HEK293 (cell line): Measurements from ENCODE around the gene FMNL1.
A peak's percentile ranks its signal among the peaks of the same experiment; 100 is the strongest.

Source experiments
- KLF10 ChIP-seq: fragments of 450-650 bp; IDR thresholded peaks from 2 replicates; pipeline ENCODE4 v1.5.1; 2018; ENCODE audit warnings: missing biosample characterization, mild to moderate bottlenecking, missing genetic modification characterization
- PRDM10 ChIP-seq: fragments of 450-650 bp; formaldehyde crosslinking; IDR thresholded peaks from 2 replicates; pipeline ENCODE4 v1.5.1; 2016; ENCODE audit warnings: missing biosample characterization, missing genetic modification characterization
- ZNF274 ChIP-seq, 2 experiments: fragments of 200-500 bp in 1 of 2; fragments of 450-650 bp in 1 of 2; sonication (Bioruptor generic) in 1 of 2; formaldehyde crosslinking in 1 of 2; IDR thresholded peaks; 2 replicates each; pipeline versions ENCODE4 v1.5.1 to v1.6.1; 2014 to 2016; ENCODE audit warnings: borderline replicate concordance in 1 of 2, inconsistent platforms in 1 of 2, low read length in 1 of 2, missing biosample characterization in 1 of 2, missing genetic modification characterization in 1 of 2
- TF ChIP-seq, protein P1 (sequence below): fragments of 450-650 bp; formaldehyde crosslinking; IDR thresholded peaks from 2 replicates; pipeline ENCODE4 v1.5.1; 2016; ENCODE audit warnings: missing biosample characterization, missing genetic modification characterization
- TF ChIP-seq, protein P2 (sequence below): IDR thresholded peaks from 2 replicates; pipeline ENCODE4 v1.6.1; 2011; ENCODE audit warnings: mild to moderate bottlenecking, low read depth, low read length, borderline replicate concordance

DNA sequence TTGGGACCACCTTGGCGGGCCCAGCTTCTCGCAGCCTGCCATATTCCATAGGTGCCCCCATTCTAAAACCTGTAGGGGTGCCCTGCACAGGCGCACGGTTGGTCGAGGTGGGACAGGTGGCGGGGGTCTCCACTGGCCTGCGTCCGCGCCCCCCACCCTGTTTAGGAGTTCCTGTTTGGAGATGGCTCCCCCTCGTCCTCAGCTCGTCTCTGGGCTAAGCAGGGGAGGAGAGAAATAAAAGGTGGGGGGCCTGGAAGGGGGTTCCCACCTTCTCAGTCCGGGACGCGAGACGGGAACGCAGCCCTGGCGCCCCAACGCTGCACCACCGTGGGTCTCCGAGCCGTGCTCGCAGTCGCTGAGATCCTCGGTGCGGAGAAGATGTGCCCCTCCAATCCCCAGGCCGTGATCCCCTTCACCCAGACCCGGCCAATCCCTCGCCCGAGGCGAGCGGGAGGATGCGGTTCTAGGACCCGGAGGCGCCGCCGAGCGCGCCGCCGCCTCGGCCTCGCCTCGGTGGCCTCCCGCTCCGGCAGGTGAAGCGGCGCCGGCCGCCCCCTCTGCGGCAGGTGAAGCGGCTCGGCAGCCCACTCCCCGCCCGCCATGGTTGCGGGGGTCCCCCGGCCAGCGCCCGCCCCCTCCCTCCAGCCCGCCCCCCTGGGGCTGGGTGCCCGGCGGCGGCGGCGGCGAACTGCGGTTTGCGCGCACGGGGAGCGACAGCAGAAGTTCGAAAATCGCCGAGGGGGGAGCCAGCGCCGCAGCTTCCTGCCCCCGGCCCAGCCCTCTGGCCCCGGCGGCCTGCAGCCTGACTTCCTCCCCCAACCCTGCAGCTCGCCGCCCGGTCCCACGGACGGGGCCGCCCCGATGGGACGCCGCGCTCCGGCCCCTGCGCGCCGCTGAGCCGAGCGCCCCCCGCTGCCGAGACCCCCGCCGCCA lies at the start of gene FMNL1:
- TF ChIP-seq KLF10 (no peak), ZNF274 (IDR thresholded peaks at IDR 0.05; ENCODE audit: low read length) (no peak), ZNF274 (tag by site-specific recombination; IDR thresholded peaks at IDR 0.05; ENCODE audit: borderline replicate concordance) (no peak), PRDM10 (tag by site-specific recombination) (0 out of 2 replicates have a peak, but pooled peaks have one; percentile 36)
- TF ChIP-seq, protein P1, sequence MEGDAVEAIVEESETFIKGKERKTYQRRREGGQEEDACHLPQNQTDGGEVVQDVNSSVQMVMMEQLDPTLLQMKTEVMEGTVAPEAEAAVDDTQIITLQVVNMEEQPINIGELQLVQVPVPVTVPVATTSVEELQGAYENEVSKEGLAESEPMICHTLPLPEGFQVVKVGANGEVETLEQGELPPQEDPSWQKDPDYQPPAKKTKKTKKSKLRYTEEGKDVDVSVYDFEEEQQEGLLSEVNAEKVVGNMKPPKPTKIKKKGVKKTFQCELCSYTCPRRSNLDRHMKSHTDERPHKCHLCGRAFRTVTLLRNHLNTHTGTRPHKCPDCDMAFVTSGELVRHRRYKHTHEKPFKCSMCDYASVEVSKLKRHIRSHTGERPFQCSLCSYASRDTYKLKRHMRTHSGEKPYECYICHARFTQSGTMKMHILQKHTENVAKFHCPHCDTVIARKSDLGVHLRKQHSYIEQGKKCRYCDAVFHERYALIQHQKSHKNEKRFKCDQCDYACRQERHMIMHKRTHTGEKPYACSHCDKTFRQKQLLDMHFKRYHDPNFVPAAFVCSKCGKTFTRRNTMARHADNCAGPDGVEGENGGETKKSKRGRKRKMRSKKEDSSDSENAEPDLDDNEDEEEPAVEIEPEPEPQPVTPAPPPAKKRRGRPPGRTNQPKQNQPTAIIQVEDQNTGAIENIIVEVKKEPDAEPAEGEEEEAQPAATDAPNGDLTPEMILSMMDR (tag by site-specific recombination): no peak
- TF ChIP-seq, protein P2, sequence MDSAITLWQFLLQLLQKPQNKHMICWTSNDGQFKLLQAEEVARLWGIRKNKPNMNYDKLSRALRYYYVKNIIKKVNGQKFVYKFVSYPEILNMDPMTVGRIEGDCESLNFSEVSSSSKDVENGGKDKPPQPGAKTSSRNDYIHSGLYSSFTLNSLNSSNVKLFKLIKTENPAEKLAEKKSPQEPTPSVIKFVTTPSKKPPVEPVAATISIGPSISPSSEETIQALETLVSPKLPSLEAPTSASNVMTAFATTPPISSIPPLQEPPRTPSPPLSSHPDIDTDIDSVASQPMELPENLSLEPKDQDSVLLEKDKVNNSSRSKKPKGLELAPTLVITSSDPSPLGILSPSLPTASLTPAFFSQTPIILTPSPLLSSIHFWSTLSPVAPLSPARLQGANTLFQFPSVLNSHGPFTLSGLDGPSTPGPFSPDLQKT: no peak
